NCI-H2107 (cell line): ENCODE data around the gene CHRNB4.

Source experiments
- DNase-seq: peaks from one replicate; lab custom pipeline; 2025; lab: John Stamatoyannopoulos, UW

The CHRNB4 gene

DNA sequence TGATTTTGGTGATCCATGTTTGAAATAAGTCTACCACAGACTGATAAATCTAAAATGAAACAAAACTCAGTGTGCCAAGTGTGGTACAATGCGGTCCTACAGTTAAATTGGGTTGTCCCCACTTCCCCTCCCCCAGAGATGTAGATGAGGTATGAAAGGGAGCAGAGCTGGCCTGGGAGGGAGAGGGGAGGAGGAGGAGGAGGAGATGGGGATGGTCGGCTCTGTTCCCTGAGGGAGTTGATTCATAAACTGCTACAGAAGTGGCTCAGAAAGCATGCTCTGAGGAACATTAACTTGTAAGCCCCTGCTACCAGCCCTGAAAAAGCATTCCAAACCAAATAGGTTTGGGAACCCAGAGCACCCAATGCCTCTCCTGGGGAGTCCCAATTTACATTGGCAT lies 28.0 kb upstream of the CHRNB4 start:
- no peak for DNase-seq

GRCh38 chr15:78667578-78668236 lies 26.7 kb upstream of the CHRNB4 start:
- DNase-seq: no peak

DNA sequence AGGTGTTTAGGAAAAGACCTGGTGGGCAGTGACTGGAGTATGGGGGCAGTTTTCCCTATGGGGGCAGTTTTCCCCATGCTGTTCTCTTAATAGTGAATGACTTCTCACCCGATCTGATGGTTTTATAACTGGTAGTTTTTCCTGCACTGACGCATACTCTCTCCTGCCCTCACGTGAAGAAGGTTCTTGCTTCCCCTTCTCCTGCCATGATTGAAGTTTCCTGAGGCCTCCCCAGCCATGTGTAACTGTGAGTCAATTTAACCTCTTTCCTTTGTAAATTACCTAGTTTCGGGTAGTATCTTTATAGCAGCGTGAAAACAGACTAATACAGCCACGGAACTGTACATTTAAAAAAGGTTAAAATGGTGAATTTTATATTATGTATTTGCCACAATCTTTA lies 25.0 kb upstream of the CHRNB4 start:
- no peak for DNase-seq

- no peak for DNase-seq
Measured at GRCh38 chr15:78663703-78664102, 22.7 kb upstream of the CHRNB4 start.

GRCh38 chr15:78662028-78662427 lies 21.0 kb upstream of the CHRNB4 start:
- DNase-seq: no peak

DNA sequence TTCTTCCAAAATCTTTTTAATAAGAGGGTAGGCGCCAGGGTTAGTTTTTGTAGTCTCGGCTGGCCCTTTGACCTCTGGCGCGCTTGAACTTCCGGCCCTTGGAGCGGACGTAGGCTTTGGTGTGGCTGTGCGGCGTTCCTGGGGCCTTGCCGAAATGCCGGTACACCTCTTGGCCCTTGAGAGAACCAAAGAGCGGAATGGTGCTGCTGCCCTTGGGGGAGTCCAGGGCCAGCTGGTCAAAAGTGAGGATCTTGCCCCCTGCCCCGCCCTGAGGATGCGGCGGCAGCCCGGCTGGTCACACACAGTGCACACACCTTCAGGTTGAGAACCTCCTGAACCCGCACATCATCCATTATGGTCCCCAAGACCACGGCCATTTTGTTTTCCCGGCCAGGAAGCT lies 20.0 kb upstream of the CHRNB4 start:
- DNase-seq: no peak

- DNase-seq: no peak
Measured at GRCh38 chr15:78660584-78660983, 19.6 kb upstream of the CHRNB4 start.

GRCh38 chr15:78658823-78659222 lies 17.8 kb upstream of the CHRNB4 start:
- DNase-seq: no peak

DNA sequence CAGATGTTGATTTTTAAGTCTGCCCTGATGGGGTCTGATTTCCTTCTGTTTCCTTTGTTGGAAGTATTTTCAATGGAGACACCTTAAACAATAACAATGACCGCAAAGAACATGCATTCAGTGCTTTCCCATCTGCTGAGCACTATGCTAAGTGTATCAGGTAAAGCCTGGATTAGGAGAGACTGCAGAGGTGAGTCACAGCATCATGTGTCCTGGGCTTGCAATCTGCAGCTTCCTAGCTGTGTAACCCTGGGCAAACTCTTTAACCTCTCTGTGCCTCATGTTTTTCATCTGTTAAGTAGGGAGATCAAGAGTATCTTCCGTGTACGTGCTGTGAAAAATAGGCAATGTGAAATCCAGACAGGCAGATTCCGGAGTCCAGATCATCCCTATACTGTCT lies 13.3 kb upstream of the CHRNB4 start:
- DNase-seq: no peak

GRCh38 chr15:78651930-78652615 lies 11.1 kb upstream of the CHRNB4 start:
- DNase-seq: no peak

GRCh38 chr15:78651007-78651406 lies 10.0 kb upstream of the CHRNB4 start:
- DNase-seq: no peak

GRCh38 chr15:78650022-78650421 lies 9.0 kb upstream of the CHRNB4 start:
- no peak for DNase-seq

DNA sequence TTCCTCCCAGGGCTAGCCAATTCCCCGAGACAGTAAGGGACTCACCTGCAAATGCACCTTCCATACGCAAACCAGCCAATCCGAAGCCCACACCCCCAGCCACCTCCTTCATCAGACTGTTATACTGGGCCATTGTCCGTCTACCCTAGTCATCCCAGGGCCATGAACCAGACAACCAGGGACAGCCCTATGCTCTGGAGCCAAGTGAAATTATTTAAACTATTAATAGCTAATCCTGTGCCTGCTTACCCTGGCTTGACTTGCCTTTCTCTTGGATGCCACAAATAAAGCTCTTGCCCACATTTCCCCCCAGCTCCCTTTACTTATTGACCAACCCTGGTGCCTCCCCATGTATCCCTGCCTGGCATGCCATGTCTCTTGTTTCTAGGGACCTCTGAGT lies 4.0 kb upstream of the CHRNB4 start:
- no peak for DNase-seq

DNA sequence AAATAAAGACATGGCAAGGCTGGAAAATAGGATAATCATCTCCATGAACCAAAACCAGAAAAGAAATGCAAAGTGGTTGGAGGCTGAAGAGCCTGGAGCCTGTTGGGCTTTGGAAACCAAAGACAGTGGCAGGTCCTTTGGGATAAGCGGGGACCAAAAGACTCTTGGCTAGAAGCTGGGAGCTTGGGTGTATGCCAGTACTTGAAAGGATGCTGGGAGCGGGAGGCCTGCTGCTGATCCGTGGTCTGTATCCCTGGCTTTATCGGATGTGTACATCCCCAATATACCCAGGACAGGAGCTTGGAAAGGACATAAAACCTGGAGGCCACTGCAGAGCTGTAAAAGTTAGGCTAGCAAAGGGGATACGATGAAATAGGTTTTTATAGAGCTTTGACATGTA lies 1.3 kb upstream of the CHRNB4 start:
- DNase-seq: no peak

GRCh38 chr15:78641749-78642275 lies 802 bp upstream of the CHRNB4 start:
- no peak for DNase-seq

- DNase-seq: no peak
Measured at GRCh38 chr15:78640527-78641101, 396 bp downstream of the CHRNB4 start.

GRCh38 chr15:78638658-78639314 lies 2.2 kb downstream of the CHRNB4 start:
- DNase-seq: no peak

DNA sequence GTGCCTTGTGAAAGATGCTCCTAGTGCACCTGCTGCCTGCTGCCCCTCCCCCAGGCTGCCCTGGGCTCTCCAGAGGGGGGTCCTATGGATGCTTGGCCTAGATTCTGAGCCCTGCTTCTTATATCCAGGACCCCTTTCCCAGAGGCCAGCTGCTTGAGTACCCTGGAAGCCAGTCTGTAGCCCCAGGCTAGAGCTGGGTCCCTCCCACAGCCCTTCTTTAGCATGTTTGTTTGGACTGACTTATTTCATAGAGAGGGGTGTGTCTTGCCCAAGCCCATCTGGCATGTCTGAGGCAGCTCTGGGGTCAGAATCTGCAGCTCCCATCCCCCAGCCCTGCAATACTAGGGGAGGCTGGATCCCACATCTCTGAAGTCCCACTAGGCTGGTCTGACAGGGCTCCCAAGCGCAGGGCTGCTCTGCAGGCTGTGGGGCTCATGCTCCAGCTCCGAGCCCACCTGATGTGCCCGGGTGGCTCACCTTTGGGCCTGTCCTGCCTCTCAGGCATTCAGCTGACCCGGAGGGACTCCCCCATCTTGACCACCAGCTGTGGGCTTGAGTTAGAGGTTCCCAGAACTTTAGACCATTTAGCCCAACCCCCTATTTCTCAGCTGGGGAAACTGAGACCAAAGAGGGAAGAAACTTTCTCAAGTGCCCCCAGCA lies 3.1 kb downstream of the CHRNB4 start:
- no peak for DNase-seq

- DNase-seq: no peak
Measured at GRCh38 chr15:78636378-78636859, 4.6 kb downstream of the CHRNB4 start.

GRCh38 chr15:78635346-78635745 lies 5.7 kb downstream of the CHRNB4 start:
- no peak for DNase-seq

DNA sequence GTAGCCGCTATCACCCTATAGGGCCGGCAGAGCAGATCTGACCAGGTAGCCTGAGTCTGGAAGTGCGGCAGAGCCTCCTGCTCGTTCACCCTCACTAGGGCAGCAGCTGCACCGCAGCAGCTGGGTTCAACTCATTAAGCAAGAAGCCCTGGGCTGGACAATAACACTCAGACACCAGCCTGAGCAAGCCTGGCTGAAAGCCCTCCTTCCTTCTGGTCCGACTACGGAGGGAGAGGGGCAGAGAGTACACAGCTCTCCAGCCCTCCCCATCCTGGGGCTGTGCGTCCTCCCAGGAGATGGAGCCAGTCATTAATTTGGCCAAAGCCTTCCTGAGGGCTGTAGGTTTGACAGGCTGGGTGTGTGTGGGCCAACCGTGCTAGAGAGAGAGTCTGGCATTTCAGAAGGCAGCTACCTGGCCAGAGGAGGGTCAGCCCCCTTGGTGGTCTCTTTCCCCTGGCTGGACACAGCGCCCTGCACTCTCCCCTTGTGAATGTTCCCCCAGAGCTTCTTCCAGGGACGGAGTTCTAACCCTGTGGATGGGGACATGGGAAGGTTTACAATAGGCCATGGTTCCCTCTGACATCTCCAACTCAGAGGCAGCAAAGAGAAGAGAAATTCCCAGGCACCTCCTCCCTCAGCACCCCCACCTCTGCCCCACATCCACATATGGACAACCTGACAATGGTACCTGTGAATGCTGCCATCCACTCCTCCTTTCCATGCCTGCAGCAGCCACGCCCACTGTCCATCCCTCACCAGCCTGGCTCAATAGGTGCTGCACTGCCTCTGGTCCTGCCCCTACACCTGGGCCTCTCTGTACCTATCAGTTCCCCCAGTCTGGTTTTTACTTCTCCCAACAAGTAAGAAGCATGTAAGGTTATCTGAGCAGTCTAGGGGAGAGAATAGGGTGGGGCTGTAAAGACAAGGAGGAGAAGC lies 6.5 kb downstream of the CHRNB4 start:
- DNase-seq: no peak
